PFSK-1 (cell line): ENCODE results near the gene PGBD2.

Source experiments
- POLR2AphosphoS5 ChIP-seq: IDR thresholded peaks from 2 replicates; pipeline ENCODE4 v1.6.1; 2012; ENCODE audit warnings: low read depth, mild to moderate bottlenecking, control low read depth, low read length, moderate library complexity
- TF ChIP-seq, protein P1 (sequence below), 2 experiments: IDR thresholded peaks; 2 replicates each; pipeline versions ENCODE4 v1.6.1 to v1.8.0; 2011 to 2012; ENCODE audit warnings: low read depth in 2 of 2, low read length in 2 of 2, control low read depth in 1 of 2, inconsistent platforms in 1 of 2, mild to moderate bottlenecking in 1 of 2, moderate library complexity in 1 of 2; ENCODE audit not compliant: insufficient read depth in 1 of 2

DNA sequence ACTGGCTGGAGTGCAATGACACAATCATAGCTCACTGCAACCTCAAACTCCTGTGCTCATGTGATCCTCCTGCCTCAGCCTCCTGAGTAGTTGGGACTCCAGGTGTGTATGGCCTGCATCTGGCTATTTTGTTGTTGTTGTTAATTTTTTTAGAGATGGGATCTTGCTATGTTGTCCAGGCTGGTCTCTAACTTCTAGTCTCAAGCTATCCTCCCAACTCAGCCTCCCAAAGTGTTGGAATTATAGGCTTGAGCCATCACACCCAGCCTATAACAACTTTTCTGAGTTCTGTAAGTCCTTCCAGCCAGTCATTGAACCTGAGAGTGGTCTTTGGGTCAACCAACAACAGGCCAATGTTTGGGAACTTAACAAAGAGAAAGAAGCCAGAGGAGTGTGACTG lies 11.2 kb upstream of the PGBD2 start:
- no peak for TF ChIP-seq POLR2AphosphoS5
- TF ChIP-seq, protein P1, sequence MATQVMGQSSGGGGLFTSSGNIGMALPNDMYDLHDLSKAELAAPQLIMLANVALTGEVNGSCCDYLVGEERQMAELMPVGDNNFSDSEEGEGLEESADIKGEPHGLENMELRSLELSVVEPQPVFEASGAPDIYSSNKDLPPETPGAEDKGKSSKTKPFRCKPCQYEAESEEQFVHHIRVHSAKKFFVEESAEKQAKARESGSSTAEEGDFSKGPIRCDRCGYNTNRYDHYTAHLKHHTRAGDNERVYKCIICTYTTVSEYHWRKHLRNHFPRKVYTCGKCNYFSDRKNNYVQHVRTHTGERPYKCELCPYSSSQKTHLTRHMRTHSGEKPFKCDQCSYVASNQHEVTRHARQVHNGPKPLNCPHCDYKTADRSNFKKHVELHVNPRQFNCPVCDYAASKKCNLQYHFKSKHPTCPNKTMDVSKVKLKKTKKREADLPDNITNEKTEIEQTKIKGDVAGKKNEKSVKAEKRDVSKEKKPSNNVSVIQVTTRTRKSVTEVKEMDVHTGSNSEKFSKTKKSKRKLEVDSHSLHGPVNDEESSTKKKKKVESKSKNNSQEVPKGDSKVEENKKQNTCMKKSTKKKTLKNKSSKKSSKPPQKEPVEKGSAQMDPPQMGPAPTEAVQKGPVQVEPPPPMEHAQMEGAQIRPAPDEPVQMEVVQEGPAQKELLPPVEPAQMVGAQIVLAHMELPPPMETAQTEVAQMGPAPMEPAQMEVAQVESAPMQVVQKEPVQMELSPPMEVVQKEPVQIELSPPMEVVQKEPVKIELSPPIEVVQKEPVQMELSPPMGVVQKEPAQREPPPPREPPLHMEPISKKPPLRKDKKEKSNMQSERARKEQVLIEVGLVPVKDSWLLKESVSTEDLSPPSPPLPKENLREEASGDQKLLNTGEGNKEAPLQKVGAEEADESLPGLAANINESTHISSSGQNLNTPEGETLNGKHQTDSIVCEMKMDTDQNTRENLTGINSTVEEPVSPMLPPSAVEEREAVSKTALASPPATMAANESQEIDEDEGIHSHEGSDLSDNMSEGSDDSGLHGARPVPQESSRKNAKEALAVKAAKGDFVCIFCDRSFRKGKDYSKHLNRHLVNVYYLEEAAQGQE (IDR thresholded peaks at IDR 0.05; ENCODE audit: insufficient read depth in 1 of 2, low read depth in 2 of 2, low read length in 2 of 2), result no peak
